Endothelial cell of umbilical vein (primary cell): ENCODE results near the gene GPD2. TPM values are rescaled to one million over a fixed set of nuclear protein-coding genes. Genes with fewer than 3 reads are reported as not detected.

Experiments
- BruUV-seq: library from RNA; stranded (reverse); fragments of 400-500 nt; replicated peaks from 2 replicates; lab custom pipeline; 2021; lab: Mats Ljungman, UMichigan
- CTCF ChIA-PET: fragments of 300-600, 350-600 bp; sonication (Branson Sonifier 250); formaldehyde crosslinking; loops from one replicate; lab custom pipeline; 2021; ENCODE audit warnings: antibody characterized with exemption, inconsistent platforms; lab: Charles Lee
- POLR2A ChIA-PET: fragments of 300-600, 350-600 bp; sonication (Branson Sonifier 250); formaldehyde crosslinking; loops from one replicate; lab custom pipeline; 2021; ENCODE audit warnings: antibody characterized with exemption, inconsistent platforms; lab: Charles Lee
- DNase-seq: peaks from one replicate; pipeline ENCODE4 v3.0.0-alpha.2; 2011; ENCODE audit warnings: low read depth, low spot score
- FAIRE-seq: peaks from 2 replicates; lab custom pipeline; 2011; peaks lifted over from hg19 to GRCh38; lab: Jason Lieb, UNC
- H2AFZ ChIP-seq: 2 replicates; pipeline ENCODE4 v1.6.0; 2012; ENCODE audit warnings: low read depth, low read length, control low read depth, inconsistent platforms
- H3K27ac ChIP-seq: 2 replicates; pipeline ENCODE4 v1.5.1; 2011; ENCODE audit warnings: low read depth, mild to moderate bottlenecking, control low read depth, low read length, moderate library complexity; ENCODE audit not compliant: insufficient read depth
- H3K27me3 ChIP-seq, 2 experiments: 2 replicates each; pipeline versions ENCODE4 v1.6.0 to v1.6.1; 2011; ENCODE audit warnings: low read length in 2 of 2, mixed read lengths in 1 of 2; ENCODE audit not compliant: control insufficient read depth in 2 of 2, insufficient read depth in 2 of 2
- H3K36me3 ChIP-seq, 2 experiments: 2 replicates in 1 of 2; 3 replicates in 1 of 2; pipeline ENCODE4 v1.5.1; 2011; ENCODE audit warnings: low read length in 2 of 2, mild to moderate bottlenecking in 1 of 2, moderate library complexity in 1 of 2; ENCODE audit not compliant: control insufficient read depth in 2 of 2, insufficient read depth in 2 of 2; ENCODE audit errors: extremely low read depth in 1 of 2
- H3K4me1 ChIP-seq: 3 replicates; pipeline ENCODE4 v1.5.1; 2011; ENCODE audit warnings: mild to moderate bottlenecking, low read length; ENCODE audit not compliant: control insufficient read depth, insufficient read depth; ENCODE audit errors: extremely low read depth
- H3K4me2 ChIP-seq: 2 replicates; pipeline ENCODE4 v1.6.1; 2011; ENCODE audit warnings: low read length, control low read depth, mixed read lengths; ENCODE audit not compliant: insufficient read depth
- H3K4me3 ChIP-seq, 3 experiments: fragments of 200-600 bp in 1 of 3; sonication (generic), shearing (Covaris generic) in 1 of 3; replicated peaks in 1 of 3; 2 replicates each; pipeline ENCODE4 v1.5.1; 2011 to 2016; ENCODE audit warnings: control low read depth in 3 of 3, low read length in 3 of 3, mild to moderate bottlenecking in 2 of 3, inconsistent platforms in 1 of 3, low read depth in 1 of 3, moderate library complexity in 1 of 3; ENCODE audit not compliant: insufficient read depth in 1 of 3
- H3K79me2 ChIP-seq: 2 replicates; pipeline ENCODE4 v1.6.0; 2012; ENCODE audit warnings: low read length, inconsistent platforms; ENCODE audit not compliant: control insufficient read depth, insufficient read depth
- H3K9ac ChIP-seq: replicated peaks from 2 replicates; pipeline ENCODE3; 2011; ENCODE audit warnings: low read length, control low read depth; ENCODE audit not compliant: insufficient read depth; ENCODE audit errors: extremely low read depth
- H3K9me1 ChIP-seq: replicated peaks from 3 replicates; pipeline ENCODE4 v1.6.0; 2011; ENCODE audit warnings: mild to moderate bottlenecking, low read length; ENCODE audit not compliant: control insufficient read depth, insufficient read depth; ENCODE audit errors: extremely low read depth
- H3K9me3 ChIP-seq: replicated peaks from 2 replicates; pipeline ENCODE4 v1.5.1; 2012; ENCODE audit warnings: low read length, inconsistent platforms; ENCODE audit not compliant: control insufficient read depth, insufficient read depth
- H4K20me1 ChIP-seq: replicated peaks from 2 replicates; pipeline ENCODE3; 2011; ENCODE audit warnings: mild to moderate bottlenecking, low read length; ENCODE audit not compliant: control insufficient read depth, insufficient read depth; ENCODE audit errors: extremely low read depth
- EZH2 ChIP-seq: IDR thresholded peaks from 2 replicates; pipeline ENCODE4 v1.6.1; 2012; ENCODE audit warnings: borderline replicate concordance, low read depth, mild to moderate bottlenecking, moderate library complexity, low read length, inconsistent platforms; ENCODE audit not compliant: severe bottlenecking
- FOS ChIP-seq: IDR thresholded peaks from 2 replicates; pipeline ENCODE4 v1.6.1; 2011; ENCODE audit warnings: mild to moderate bottlenecking, low read length, moderate library complexity, borderline replicate concordance; ENCODE audit not compliant: insufficient read depth
- GATA2 ChIP-seq: IDR thresholded peaks from 2 replicates; pipeline ENCODE4 v1.7.0; 2011; ENCODE audit warnings: low read depth, mild to moderate bottlenecking, moderate library complexity, mixed read lengths, low read length; ENCODE audit not compliant: insufficient read length, insufficient read depth
- JUN ChIP-seq: IDR thresholded peaks from 2 replicates; pipeline ENCODE4 v1.6.1; 2011; ENCODE audit warnings: borderline replicate concordance, low read depth; ENCODE audit not compliant: insufficient read length, insufficient read depth
- MYC ChIP-seq: IDR thresholded peaks from one replicate; pipeline ENCODE4 v1.6.1; 2011; ENCODE audit warnings: mild to moderate bottlenecking, low read depth, low read length
- POLR2A ChIP-seq: IDR thresholded peaks from 2 replicates; pipeline ENCODE4 v1.6.1; 2012; ENCODE audit warnings: low read depth, mild to moderate bottlenecking, control low read depth, low read length
- POLR2AphosphoS5 ChIP-seq: IDR thresholded peaks from 2 replicates; pipeline ENCODE4 v1.6.1; 2012; ENCODE audit warnings: low read depth, mild to moderate bottlenecking, control low read depth, low read length, moderate library complexity; ENCODE audit not compliant: insufficient read depth
- dilution Hi-C: fragments of 300-500 bp; cut with MboI; formaldehyde crosslinking; loops from one replicate; pipeline ENCODE4 v1.15.0; 2019; ENCODE audit warnings: low sequenced_read_pairs; ENCODE audit not compliant: extremely low pct_ligation_motif_present
- intact Hi-C: fragments of 100-400 bp; cut with micrococcal nuclease; formaldehyde crosslinking; loops from one replicate; pipeline ENCODE4 v1.10.0; 2022
- polyA plus RNA-seq, 4 experiments: library from polyadenylated mRNA; depleted of rRNA in 3 of 4; stranded (reverse) in 3 of 4; unstranded in 1 of 4; fragments of >200 nt; gene quantifications; 2 replicates each; pipeline versions ENCODE4 v1.2.1 to v1.2.3, GENCODE V29; 2011 to 2012; ENCODE audit warnings: missing spikeins in 1 of 4
- total RNA-seq: library from RNA; stranded (reverse); gene quantifications from 2 replicates; pipeline ENCODE4 v1.2.3, GENCODE V29; 2021
- TF ChIP-seq, protein P1 (sequence below), 2 donors: IDR thresholded peaks; 1 replicate in 1 of 2; 2 replicates in 1 of 2; pipeline ENCODE4 v1.5.1; 2011; ENCODE audit warnings: low read length in 2 of 2, mild to moderate bottlenecking in 2 of 2, moderate library complexity in 2 of 2, control low read depth in 1 of 2, inconsistent platforms in 1 of 2, low read depth in 1 of 2; ENCODE audit not compliant: insufficient read depth in 1 of 2; ENCODE audit errors: extremely low read depth in 1 of 2
- TF ChIP-seq, protein P2 (sequence below): IDR thresholded peaks from 2 replicates; pipeline ENCODE4 v1.6.1; 2011; ENCODE audit not compliant: insufficient read depth, insufficient read length

The GPD2 gene
- total and polyA plus RNA-seq, 2 donors (not counting 3 experiments of a cell fraction or from before 2014, with no cell fraction given): 6.6 to 37.0 TPM

DNA sequence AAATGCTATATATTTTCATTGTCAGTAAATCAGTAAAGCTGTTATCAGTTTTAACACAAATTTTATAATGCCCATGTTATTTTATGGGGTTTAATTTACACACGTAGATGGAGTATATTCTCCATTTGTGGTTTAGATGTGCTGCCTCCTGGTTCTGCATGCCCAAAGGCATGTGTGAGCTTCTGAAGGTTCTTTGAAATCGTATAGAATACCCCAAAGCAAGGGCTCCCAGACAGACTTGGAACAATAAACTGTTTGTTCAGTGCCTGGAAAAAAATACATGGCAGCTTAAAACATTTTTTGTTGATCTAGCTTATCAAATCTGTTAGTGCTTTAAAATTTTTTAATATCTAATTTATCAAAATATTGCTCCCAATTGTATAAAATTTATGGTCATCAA lies 150.4 kb downstream of the GPD2 start:
- dilution Hi-C loops: no loop called here
- POLR2A ChIA-PET: no interaction called here
- no peaks in the 10 kb centered on the region for H3K27me3 ChIP-seq

More for the DNA sequence above, 150.4 kb downstream of the GPD2 start:
- Histone ChIP-seq H3K36me3 (no peaks in the 10 kb centered on the region), H3K9me1 (no peaks in the 10 kb centered on the region), H4K20me1 (no peaks in the 10 kb centered on the region), H3K79me2 (no peaks in the 10 kb centered on the region), H3K4me2 (no peak overlapping the region), H3K4me1 (no peaks in the 10 kb centered on the region), H3K9me3 (no peaks in the 10 kb centered on the region), H3K27ac (no peak overlapping the region), H3K4me3 (no peak overlapping the region), H2AFZ (no peak overlapping the region), H3K9ac (no peak overlapping the region)
- TF ChIP-seq JUN (no peak), POLR2A (no peak), GATA2 (no peak), EZH2 (no peak), MYC (no peak), POLR2AphosphoS5 (no peak), FOS (no peak)
- TF ChIP-seq, protein P1, sequence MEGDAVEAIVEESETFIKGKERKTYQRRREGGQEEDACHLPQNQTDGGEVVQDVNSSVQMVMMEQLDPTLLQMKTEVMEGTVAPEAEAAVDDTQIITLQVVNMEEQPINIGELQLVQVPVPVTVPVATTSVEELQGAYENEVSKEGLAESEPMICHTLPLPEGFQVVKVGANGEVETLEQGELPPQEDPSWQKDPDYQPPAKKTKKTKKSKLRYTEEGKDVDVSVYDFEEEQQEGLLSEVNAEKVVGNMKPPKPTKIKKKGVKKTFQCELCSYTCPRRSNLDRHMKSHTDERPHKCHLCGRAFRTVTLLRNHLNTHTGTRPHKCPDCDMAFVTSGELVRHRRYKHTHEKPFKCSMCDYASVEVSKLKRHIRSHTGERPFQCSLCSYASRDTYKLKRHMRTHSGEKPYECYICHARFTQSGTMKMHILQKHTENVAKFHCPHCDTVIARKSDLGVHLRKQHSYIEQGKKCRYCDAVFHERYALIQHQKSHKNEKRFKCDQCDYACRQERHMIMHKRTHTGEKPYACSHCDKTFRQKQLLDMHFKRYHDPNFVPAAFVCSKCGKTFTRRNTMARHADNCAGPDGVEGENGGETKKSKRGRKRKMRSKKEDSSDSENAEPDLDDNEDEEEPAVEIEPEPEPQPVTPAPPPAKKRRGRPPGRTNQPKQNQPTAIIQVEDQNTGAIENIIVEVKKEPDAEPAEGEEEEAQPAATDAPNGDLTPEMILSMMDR (IDR thresholded peaks at IDR 0.05; ENCODE audit: extremely low read depth in 1 of 2, insufficient read depth in 1 of 2, low read depth in 1 of 2, low read length in 2 of 2): no peak
- TF ChIP-seq, protein P2, sequence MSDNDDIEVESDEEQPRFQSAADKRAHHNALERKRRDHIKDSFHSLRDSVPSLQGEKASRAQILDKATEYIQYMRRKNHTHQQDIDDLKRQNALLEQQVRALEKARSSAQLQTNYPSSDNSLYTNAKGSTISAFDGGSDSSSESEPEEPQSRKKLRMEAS: no peak
- CTCF ChIA-PET: interaction anchor here (0.6 to 6.9 kb wide), 6 partner anchors 193 to 1214 kb away, joined by 4 to 118 read pairs (median 25); no protein-coding TSS in a partner anchor
- FAIRE-seq: no peak
- no TSS peak for BruUV-seq
- intact Hi-C loops: loop anchor here (5.0 to 10.0 kb wide), 2 partner anchors 512 to 769 kb away; no protein-coding TSS in a partner anchor
- DNase-seq: no peak
